SK-N-SH (cell line): ENCODE results near the gene APOBEC3H. TPM values are rescaled to one million over a fixed set of nuclear protein-coding genes. Genes with fewer than 3 reads are reported as not detected.

ENCODE experiments used
- CTCF ChIA-PET: fragments of 300-600, 350-600 bp; formaldehyde crosslinking; extraction: SDS; loops from one replicate; lab custom pipeline; 2021; lab: Yijun Ruan, JAX
- POLR2A ChIA-PET: fragments of 350-600 bp; sonication (Branson Sonifier 250); formaldehyde crosslinking; extraction: SDS; loops from one replicate; lab custom pipeline; 2020; ENCODE audit warnings: antibody characterized with exemption, inconsistent platforms; lab: Yijun Ruan, JAX
- DNase-seq: peaks from one replicate; pipeline ENCODE4 v3.0.0; 2012
- H2AFZ ChIP-seq: fragments of 200-600 bp; sonication (generic); 2 replicates; pipeline ENCODE4 v1.8.1; 2016; ENCODE audit warnings: antibody characterized with exemption, mild to moderate bottlenecking, low read depth
- H3F3A ChIP-seq: fragments of 200-600 bp; sonication (generic); replicated peaks from 2 replicates; pipeline ENCODE3; 2016; ENCODE audit warnings: antibody characterized with exemption, mild to moderate bottlenecking; ENCODE audit not compliant: insufficient read depth
- H3K27ac ChIP-seq, 2 experiments: fragments of 200-500 bp in 1 of 2; fragments of 200-600 bp in 1 of 2; sonication (Bioruptor generic) in 1 of 2; sonication (generic), shearing (Covaris generic) in 1 of 2; 2 replicates each; pipeline versions ENCODE4 v1.5.1 to v1.6.1; 2014 to 2016; ENCODE audit warnings: low read depth in 2 of 2, inconsistent platforms in 1 of 2, low read length in 1 of 2, mild to moderate bottlenecking in 1 of 2, mixed read lengths in 1 of 2
- H3K27me3 ChIP-seq: fragments of 200-600 bp; sonication (generic), shearing (Covaris generic); 2 replicates; pipeline ENCODE4 v1.6.1; 2016; ENCODE audit warnings: mixed run types; ENCODE audit not compliant: insufficient read depth
- H3K36me3 ChIP-seq, 2 experiments: fragments of 200-500 bp in 1 of 2; fragments of 200-600 bp in 1 of 2; sonication (Bioruptor generic) in 1 of 2; sonication (generic) in 1 of 2; replicated peaks in 1 of 2; 2 replicates each; pipeline versions ENCODE3 to v1.5.1; 2014 to 2016; ENCODE audit warnings: low read length in 1 of 2, mild to moderate bottlenecking in 1 of 2; ENCODE audit not compliant: insufficient read depth in 2 of 2, control insufficient read depth in 1 of 2
- H3K4me1 ChIP-seq, 2 experiments: fragments of 200-500 bp in 1 of 2; fragments of 200-600 bp in 1 of 2; sonication (Bioruptor generic) in 1 of 2; sonication (generic), shearing (Covaris generic) in 1 of 2; 2 replicates each; pipeline versions ENCODE4 v1.5.1 to v1.6.1; 2014 to 2016; ENCODE audit warnings: low read depth in 1 of 2, low read length in 1 of 2, mixed run types in 1 of 2; ENCODE audit not compliant: insufficient read depth in 2 of 2, control insufficient read depth in 1 of 2
- H3K4me2 ChIP-seq: fragments of 200-600 bp; sonication (generic), shearing (Covaris generic); 2 replicates; pipeline ENCODE4 v1.6.1; 2017; ENCODE audit warnings: mixed run types
- H3K4me3 ChIP-seq, 2 experiments: fragments of 200-500 bp in 1 of 2; fragments of 200-600 bp in 1 of 2; sonication (Bioruptor generic) in 1 of 2; sonication (generic), shearing (Covaris generic) in 1 of 2; 2 replicates each; pipeline versions ENCODE4 v1.5.1 to v1.8.1; 2014 to 2016; ENCODE audit warnings: low read depth in 2 of 2, inconsistent platforms in 1 of 2, low read length in 1 of 2, mild to moderate bottlenecking in 1 of 2, mixed read lengths in 1 of 2, moderate library complexity in 1 of 2
- H3K79me2 ChIP-seq: fragments of 200-600 bp; sonication (generic); 2 replicates; pipeline ENCODE4 v1.8.1; 2017; ENCODE audit warnings: mild to moderate bottlenecking; ENCODE audit not compliant: insufficient read depth
- H3K9ac ChIP-seq: fragments of 200-600 bp; sonication (generic); 2 replicates; pipeline ENCODE4 v1.6.1; 2017; ENCODE audit warnings: mixed run types
- H3K9me2 ChIP-seq: fragments of 200-600 bp; sonication (generic); 2 replicates; pipeline ENCODE4 v1.6.1; 2017; ENCODE audit warnings: mixed run types
- H3K9me3 ChIP-seq: fragments of 200-600 bp; sonication (generic); 2 replicates; pipeline ENCODE4 v1.6.1; 2017; ENCODE audit warnings: mixed run types, mild to moderate bottlenecking, moderate library complexity
- H4K20me1 ChIP-seq: fragments of 200-600 bp; sonication (generic); 2 replicates; pipeline ENCODE4 v1.6.1; 2017; ENCODE audit warnings: mild to moderate bottlenecking, mixed run types; ENCODE audit not compliant: insufficient read depth
- EZH2phosphoT487 ChIP-seq: fragments of 200-600 bp; sonication (generic); IDR thresholded peaks from 2 replicates; pipeline ENCODE4 v1.6.1; 2017; ENCODE audit warnings: low read depth, mixed run types, mild to moderate bottlenecking, antibody characterized with exemption, moderate library complexity, borderline replicate concordance
- FOXJ3 ChIP-seq: sonication (generic); formaldehyde crosslinking; IDR thresholded peaks from 2 replicates; pipeline ENCODE4 v1.5.1; 2020; ENCODE audit warnings: mild to moderate bottlenecking, missing genetic modification reagents
- IRF3 ChIP-seq: fragments of 150-350 bp; IDR thresholded peaks from 2 replicates; pipeline ENCODE4 v1.6.1; 2016; ENCODE audit warnings: mild to moderate bottlenecking, low read depth, low read length
- MAX ChIP-seq: IDR thresholded peaks from 2 replicates; pipeline ENCODE4 v1.4.0; 2012; ENCODE audit warnings: low read depth
- NRF1 ChIP-seq: IDR thresholded peaks from 2 replicates; pipeline ENCODE4 v1.6.1; 2012; ENCODE audit warnings: low read depth, mild to moderate bottlenecking, low read length
- POLR2AphosphoS5 ChIP-seq: IDR thresholded peaks from 2 replicates; pipeline ENCODE4 v1.6.1; 2012; ENCODE audit warnings: low read depth, low read length
- RAD21 ChIP-seq: IDR thresholded peaks from 2 replicates; pipeline ENCODE4 v1.6.1; 2012; ENCODE audit warnings: mild to moderate bottlenecking, low read length
- REST ChIP-seq: IDR thresholded peaks from 2 replicates; pipeline ENCODE4 v1.6.1; 2012; ENCODE audit warnings: mild to moderate bottlenecking, low read depth, low read length, moderate library complexity
- SMC3 ChIP-seq: IDR thresholded peaks from 2 replicates; pipeline ENCODE4 v1.6.1; 2012; ENCODE audit warnings: low read depth, low read length, improper control_type of control experiment
- TCF12 ChIP-seq: IDR thresholded peaks from 2 replicates; pipeline ENCODE4 v1.4.0; 2012
- USF2 ChIP-seq: fragments of 150-350 bp; IDR thresholded peaks from 2 replicates; pipeline ENCODE4 v1.6.1; 2017; ENCODE audit warnings: antibody characterized with exemption, low read length, low read depth, borderline replicate concordance
- YY1 ChIP-seq: IDR thresholded peaks from 2 replicates; pipeline ENCODE4 v1.4.0; 2012; ENCODE audit warnings: low read depth, mild to moderate bottlenecking
- ZBTB33 ChIP-seq: IDR thresholded peaks from 2 replicates; pipeline ENCODE4 v1.4.0; 2012; ENCODE audit warnings: low read depth, borderline replicate concordance
- WGBS: methylation state at CpG from one replicate; pipeline ENCODE4 v1.1.6; 2017; ENCODE audit warnings: low lambda C conversion rate; 5-methylcytosine and 5-hydroxymethylcytosine counted together
- polyA plus RNA-seq, 3 experiments: library from polyadenylated mRNA; depleted of rRNA; stranded (reverse); fragments of >200 nt; gene quantifications; 2 replicates each; pipeline ENCODE4 v1.2.3, GENCODE V29; 2012

Gene APOBEC3H
- polyA plus RNA-seq, 1 of the 3 experiments (the other 2 are of a cell fraction): 0.18 TPM

- no peak for TF ChIP-seq REST
Observed at GRCh38 chr22:39110631-39111561, 13.9 kb downstream of the APOBEC3H start (continued).

GRCh38 chr22:39114112-39114511 is 17.1 kb downstream of the APOBEC3H start:
- Histone ChIP-seq H3K27me3 (no peaks in the 10 kb centered on the region), H3K4me2 (no peak overlapping the region), H3K27ac (no peak overlapping the region), H3K79me2 (no peaks in the 10 kb centered on the region), H3F3A (no peaks in the 10 kb centered on the region), H3K4me1 (peaks cover 0 to 5% of the 10 kb centered on the region in 2 experiments; a peak in 1 of 4 replicates), H3K36me3 (no peaks in the 10 kb centered on the region), H3K9ac (no peak overlapping the region), H2AFZ (no peak overlapping the region), H3K9me3 (no peaks in the 10 kb centered on the region), H3K4me3 (no peak overlapping the region), H4K20me1 (no peaks in the 10 kb centered on the region), H3K9me2 (no peaks in the 10 kb centered on the region)
- CTCF ChIA-PET: interaction anchor here (0.9 to 1.0 kb wide), 2 partner anchors 111 to 187 kb away, joined by 3 to 4 read pairs; no protein-coding TSS in a partner anchor
- DNase-seq: no peak
- 39% methylated on average over 6 of the region's 6 CpGs for WGBS
- no peak for TF ChIP-seq FOXJ3
- TF ChIP-seq MAX: no peak
- no peak for TF ChIP-seq USF2
- TF ChIP-seq YY1: no peak
- no peak for TF ChIP-seq POLR2AphosphoS5
- no peak for TF ChIP-seq TCF12
- no peak for TF ChIP-seq NRF1
- TF ChIP-seq EZH2phosphoT487: no peak
- no peak for TF ChIP-seq SMC3
- TF ChIP-seq RAD21: no peak
- TF ChIP-seq ZBTB33: no peak
- TF ChIP-seq IRF3: no peak
- POLR2A ChIA-PET: no interaction called here
